Natural killer cell (primary cell): ENCODE measurements around the gene MEMO1. TPM values are rescaled to one million over a fixed set of nuclear protein-coding genes. Genes with fewer than 3 reads are reported as not detected.

ENCODE experiments used
- ATAC-seq, 3 donors: fragments of 150-1000 bp in 2 of 3; fragments of 200-7000 bp in 1 of 3; cut with Tn5 transposase; 1 replicate in 1 of 3; 2 replicates in 2 of 3; pipeline ENCODE4 v1.10.0; 2021; ENCODE audit warnings: mild to moderate bottlenecking in 2 of 3, moderate library complexity in 2 of 3
- DNase-seq, 2 donors: peaks; one replicate each; pipeline versions ENCODE4 v3.0.0 to v3.0.0-alpha.2; 2013 to 2021; ENCODE audit warnings: mixed read lengths in 1 of 2
- H3K27ac ChIP-seq: one replicate; pipeline ENCODE4 v1.5.1; 2013; ENCODE audit warnings: mild to moderate bottlenecking, low read length
- H3K27me3 ChIP-seq: one replicate; pipeline ENCODE4 v1.6.1; 2013; ENCODE audit warnings: low read length; ENCODE audit not compliant: control insufficient read depth, insufficient read depth
- H3K36me3 ChIP-seq: one replicate; pipeline ENCODE4 v1.6.1; 2013; ENCODE audit warnings: low read length; ENCODE audit not compliant: control insufficient read depth, insufficient read depth
- H3K4me1 ChIP-seq: one replicate; pipeline ENCODE4 v1.6.1; 2013; ENCODE audit warnings: low read length; ENCODE audit not compliant: control insufficient read depth, insufficient read depth
- H3K4me3 ChIP-seq: one replicate; pipeline ENCODE4 v1.5.1; 2013; ENCODE audit warnings: low read length
- H3K9me3 ChIP-seq: one replicate; pipeline ENCODE4 v1.6.1; 2013; ENCODE audit warnings: low read length; ENCODE audit not compliant: control insufficient read depth, insufficient read depth
- H3K27ac Mint-ChIP-seq, 2 donors: one replicate each; pipeline ENCODE4 v1.8.0; 2022; ENCODE audit warnings: mild to moderate bottlenecking in 2 of 2, mixed read lengths in 2 of 2, moderate library complexity in 1 of 2
- H3K27me3 Mint-ChIP-seq, 2 donors: one replicate each; pipeline ENCODE4 v1.8.0; 2022; ENCODE audit warnings: low read depth in 2 of 2, mixed read lengths in 2 of 2
- H3K36me3 Mint-ChIP-seq: one replicate; pipeline ENCODE4 v1.8.0; 2022; ENCODE audit warnings: mixed read lengths
- H3K4me1 Mint-ChIP-seq, 2 donors: one replicate each; pipeline ENCODE4 v1.8.0; 2022; ENCODE audit warnings: mixed read lengths in 2 of 2
- H3K4me3 Mint-ChIP-seq: one replicate; pipeline ENCODE4 v1.8.0; 2022; ENCODE audit warnings: mild to moderate bottlenecking, moderate library complexity, mixed read lengths
- H3K9me3 Mint-ChIP-seq, 2 donors: one replicate each; pipeline ENCODE4 v1.8.0; 2022; ENCODE audit warnings: mixed read lengths in 2 of 2
- WGBS: methylation state at CpG from one replicate; pipeline ENCODE4 v1.1.7; 2013; ENCODE audit warnings: missing lambda C conversion rate; ENCODE audit not compliant: insufficient coverage; 5-methylcytosine and 5-hydroxymethylcytosine counted together
- intact Hi-C: fragments of 100-400 bp; cut with micrococcal nuclease; formaldehyde crosslinking; loops from one replicate; pipeline ENCODE4 v1.14.2; 2022
- total RNA-seq, 4 donors: library from RNA; stranded (reverse); fragments of 120-200 nt in 1 of 4; gene quantifications; one replicate each; pipeline versions ENCODE4 v1.2.3 to v1.2.4, GENCODE V29; 2013 to 2022
- TF ChIP-seq, protein P1 (sequence below): fragments of 200-600 bp; IDR thresholded peaks from one replicate; pipeline ENCODE4 v1.8.0; 2022; ENCODE audit warnings: antibody characterized with exemption

The MEMO1 gene
- total RNA-seq, 3 donors from 2014 or later (not counting 1 experiment from before 2014, with no cell fraction given): 48.6 to 51.9 (median 51.7) TPM

DNA sequence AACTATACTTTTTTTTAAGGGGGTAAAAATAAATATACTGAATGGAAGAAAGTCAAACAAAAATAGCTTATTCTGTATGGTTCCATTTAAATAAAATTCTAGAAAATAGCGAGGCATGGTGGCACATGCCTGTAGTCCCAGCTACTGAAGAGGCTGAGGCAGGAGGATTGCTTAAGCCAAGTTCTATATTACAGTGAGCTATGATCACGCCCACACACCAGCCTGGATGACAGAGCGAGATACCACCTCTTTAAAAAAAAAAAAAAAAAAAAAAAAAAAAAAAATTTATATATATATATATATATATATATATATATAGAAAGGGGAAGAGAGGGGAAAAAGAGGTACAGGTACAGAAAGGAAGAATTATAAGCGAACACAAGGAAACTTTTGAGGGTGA is 77.7 kb downstream of the MEMO1 start:
- WGBS: 100% methylated on average over 1 of the region's 4 CpGs
- Histone ChIP-seq H3K27me3 (no peaks in the 10 kb centered on the region), H3K27ac (no peak overlapping the region), H3K36me3 (peaks cover 3% of the 10 kb centered on the region), H3K4me3 (no peak overlapping the region), H3K4me1 (no peaks in the 10 kb centered on the region), H3K9me3 (no peaks in the 10 kb centered on the region)
- Mint-ChIP-seq H3K4me3 (no peak overlapping the region), H3K27ac (peak overlapping the region; percentile 38 to 56), H3K9me3 (no peaks in the 10 kb centered on the region), H3K4me1 (peaks cover 6 to 12% of the 10 kb centered on the region in 2 donors), H3K27me3 (no peaks in the 10 kb centered on the region), H3K36me3 (no peaks in the 10 kb centered on the region)
- no peak for DNase-seq
- TF ChIP-seq, protein P1, sequence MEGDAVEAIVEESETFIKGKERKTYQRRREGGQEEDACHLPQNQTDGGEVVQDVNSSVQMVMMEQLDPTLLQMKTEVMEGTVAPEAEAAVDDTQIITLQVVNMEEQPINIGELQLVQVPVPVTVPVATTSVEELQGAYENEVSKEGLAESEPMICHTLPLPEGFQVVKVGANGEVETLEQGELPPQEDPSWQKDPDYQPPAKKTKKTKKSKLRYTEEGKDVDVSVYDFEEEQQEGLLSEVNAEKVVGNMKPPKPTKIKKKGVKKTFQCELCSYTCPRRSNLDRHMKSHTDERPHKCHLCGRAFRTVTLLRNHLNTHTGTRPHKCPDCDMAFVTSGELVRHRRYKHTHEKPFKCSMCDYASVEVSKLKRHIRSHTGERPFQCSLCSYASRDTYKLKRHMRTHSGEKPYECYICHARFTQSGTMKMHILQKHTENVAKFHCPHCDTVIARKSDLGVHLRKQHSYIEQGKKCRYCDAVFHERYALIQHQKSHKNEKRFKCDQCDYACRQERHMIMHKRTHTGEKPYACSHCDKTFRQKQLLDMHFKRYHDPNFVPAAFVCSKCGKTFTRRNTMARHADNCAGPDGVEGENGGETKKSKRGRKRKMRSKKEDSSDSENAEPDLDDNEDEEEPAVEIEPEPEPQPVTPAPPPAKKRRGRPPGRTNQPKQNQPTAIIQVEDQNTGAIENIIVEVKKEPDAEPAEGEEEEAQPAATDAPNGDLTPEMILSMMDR: no peak
- ATAC-seq: no peak
- intact Hi-C loops: no loop called here

DNA sequence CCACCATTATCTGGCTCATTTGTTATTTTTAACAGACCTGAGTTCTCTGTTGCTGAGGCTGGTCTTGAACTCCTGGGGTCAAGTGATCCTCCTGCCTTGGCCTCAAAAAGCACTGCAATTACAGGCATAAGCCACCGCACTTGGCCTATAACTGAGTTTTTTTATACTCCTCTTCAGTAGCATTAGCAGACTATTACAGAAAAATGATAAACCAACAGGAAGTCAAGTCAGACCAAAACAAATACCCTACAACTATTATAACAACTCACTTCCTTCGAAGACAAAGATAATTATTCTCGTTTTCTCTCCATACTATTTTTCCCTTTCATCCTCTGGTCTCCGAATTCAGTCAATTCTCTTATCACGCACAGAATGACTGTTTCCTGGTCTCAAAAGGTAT is 78.2 kb downstream of the MEMO1 start:
- ATAC-seq (peak in 1 of 3 donors; percentile 8), DNase-seq (no peak)
- H3K27me3 Mint-ChIP-seq: no peaks in the 10 kb centered on the region
- TF ChIP-seq, protein P1: no peak
- H3K4me1 Mint-ChIP-seq: peaks cover 6 to 12% of the 10 kb centered on the region in 2 donors
- no peak overlapping the region for H3K4me3 Mint-ChIP-seq
- no peaks in the 10 kb centered on the region for H3K9me3 ChIP-seq
- peaks cover 3% of the 10 kb centered on the region for H3K36me3 ChIP-seq
- H3K27ac Mint-ChIP-seq: peak overlapping the region; percentile 38 to 56
- H3K27ac ChIP-seq: no peak overlapping the region
- H3K4me1 ChIP-seq: no peaks in the 10 kb centered on the region
- no peaks in the 10 kb centered on the region for H3K36me3 Mint-ChIP-seq
- H3K9me3 Mint-ChIP-seq: no peaks in the 10 kb centered on the region
- intact Hi-C loops: no loop called here
- no peak overlapping the region for H3K4me3 ChIP-seq
- 91% methylated on average over 2 of the region's 5 CpGs for WGBS
- H3K27me3 ChIP-seq: no peaks in the 10 kb centered on the region

DNA sequence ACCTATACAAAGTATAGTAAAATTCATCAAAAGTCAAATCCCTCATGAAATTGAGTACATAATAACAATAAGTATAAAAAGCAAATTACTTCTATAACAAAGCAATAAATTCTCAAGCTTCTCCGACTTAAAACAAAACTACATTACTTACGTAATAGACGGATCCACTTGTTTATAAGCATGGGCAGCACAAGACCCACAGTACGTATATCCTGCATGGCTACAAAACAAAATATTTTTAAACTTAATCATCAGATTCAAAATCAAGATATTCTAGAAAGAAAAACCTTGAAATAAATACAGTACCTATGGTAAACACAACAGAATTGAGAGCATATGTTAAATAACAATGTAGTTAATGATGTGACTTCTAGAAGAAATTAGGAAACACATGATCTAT is 78.9 kb downstream of the MEMO1 start:
- H3K27me3 Mint-ChIP-seq: no peaks in the 10 kb centered on the region
- TF ChIP-seq, protein P1: no peak
- ATAC-seq (no peak), DNase-seq (no peak)
- WGBS: 97% methylated on average over 4 of the region's 4 CpGs
- intact Hi-C loops: no loop called here
- no peaks in the 10 kb centered on the region for H3K4me1 ChIP-seq
- H3K27ac Mint-ChIP-seq: no peak overlapping the region
- no peak overlapping the region for H3K4me3 ChIP-seq
- H3K36me3 ChIP-seq: peaks cover 3% of the 10 kb centered on the region
- no peaks in the 10 kb centered on the region for H3K9me3 Mint-ChIP-seq
- no peaks in the 10 kb centered on the region for H3K36me3 Mint-ChIP-seq
- H3K4me3 Mint-ChIP-seq: no peak overlapping the region
- H3K27me3 ChIP-seq: no peaks in the 10 kb centered on the region
- peaks cover 6 to 12% of the 10 kb centered on the region in 2 donors for H3K4me1 Mint-ChIP-seq
- H3K27ac ChIP-seq: no peak overlapping the region
- no peaks in the 10 kb centered on the region for H3K9me3 ChIP-seq

DNA sequence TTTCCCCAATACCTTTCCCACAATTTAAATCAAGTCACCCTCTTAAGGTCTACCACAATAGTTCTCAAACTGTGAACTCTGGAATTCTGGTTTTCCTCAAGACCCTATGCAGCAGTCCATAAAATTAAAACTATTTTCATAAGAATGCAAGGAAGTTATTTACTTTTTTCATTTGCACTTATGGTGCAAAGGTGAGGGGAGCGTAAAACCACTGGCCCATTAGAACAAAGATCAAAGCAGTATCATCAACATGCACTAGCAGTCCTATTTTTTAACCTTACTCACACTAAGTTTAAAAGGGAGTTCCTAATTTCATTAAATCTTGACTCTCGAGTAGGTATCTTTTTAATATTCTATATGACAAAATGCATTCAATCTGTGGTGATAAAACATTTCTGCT is 85.3 kb downstream of the MEMO1 start:
- TF ChIP-seq, protein P1: no peak
- H3K36me3 ChIP-seq: peaks cover 7% of the 10 kb centered on the region
- WGBS: 90% methylated on average over 1 of the region's 2 CpGs
- no peaks in the 10 kb centered on the region for H3K27me3 ChIP-seq
- H3K4me3 ChIP-seq: no peak overlapping the region
- H3K9me3 ChIP-seq: no peaks in the 10 kb centered on the region
- no peaks in the 10 kb centered on the region for H3K27me3 Mint-ChIP-seq
- intact Hi-C loops: no loop called here
- DNase-seq: no peak
- H3K9me3 Mint-ChIP-seq: no peaks in the 10 kb centered on the region
- H3K4me1 Mint-ChIP-seq: peaks cover 6 to 15% of the 10 kb centered on the region in 2 donors
- H3K36me3 Mint-ChIP-seq: no peaks in the 10 kb centered on the region
- no peak overlapping the region for H3K27ac ChIP-seq
- no peak overlapping the region for H3K4me3 Mint-ChIP-seq
- H3K4me1 ChIP-seq: no peaks in the 10 kb centered on the region
- ATAC-seq: no peak
- H3K27ac Mint-ChIP-seq: peak overlapping the region in 1 of 2 donors; percentile 29
